GM23338 (cell line): Measurements from ENCODE around the gene TNFSF13. TPM values are rescaled to one million over a fixed set of nuclear protein-coding genes. Genes with fewer than 3 reads are reported as not detected.

Source experiments
- ATAC-seq: fragments of 200-7000 bp; cut with Tn5 transposase; 3 replicates; pipeline ENCODE4 v1.9.1; 2020
- DNase-seq: peaks from one replicate; pipeline ENCODE4 v3.0.0-alpha.2; 2015; ENCODE audit warnings: low spot score
- H2AFZ ChIP-seq: fragments of 200-600 bp; sonication (generic); 2 replicates; pipeline ENCODE4 v1.8.0; 2016; ENCODE audit warnings: antibody characterized with exemption, mild to moderate bottlenecking, moderate library complexity
- H3F3A ChIP-seq: fragments of 200-600 bp; sonication (generic); replicated peaks from 2 replicates; pipeline ENCODE4 v1.8.0; 2017; ENCODE audit warnings: antibody characterized with exemption, mixed run types, low read depth
- H3K27ac ChIP-seq: fragments of 200-600 bp; sonication (generic); 2 replicates; pipeline ENCODE4 v1.6.1; 2016; ENCODE audit warnings: low read depth
- H3K27me3 ChIP-seq: fragments of 200-600 bp; sonication (generic); 2 replicates; pipeline ENCODE4 v1.8.0; 2016; ENCODE audit warnings: mild to moderate bottlenecking, mixed run types, moderate library complexity; ENCODE audit not compliant: insufficient read depth
- H3K36me3 ChIP-seq: fragments of 200-600 bp; sonication (generic); 2 replicates; pipeline ENCODE4 v1.8.0; 2016; ENCODE audit warnings: mild to moderate bottlenecking; ENCODE audit not compliant: insufficient read depth
- H3K4me1 ChIP-seq: fragments of 200-600 bp; sonication (generic); 2 replicates; pipeline ENCODE4 v1.8.0; 2016; ENCODE audit warnings: mild to moderate bottlenecking, moderate library complexity; ENCODE audit not compliant: insufficient read depth
- H3K4me2 ChIP-seq: fragments of 200-600 bp; sonication (generic); 2 replicates; pipeline ENCODE4 v1.7.1; 2017; ENCODE audit warnings: mixed run types
- H3K4me3 ChIP-seq: fragments of 200-600 bp; sonication (generic); 2 replicates; pipeline ENCODE4 v1.6.1; 2016; ENCODE audit warnings: mixed run types
- H3K79me2 ChIP-seq: fragments of 200-600 bp; sonication (generic); replicated peaks from 2 replicates; pipeline ENCODE4 v1.8.0; 2017; ENCODE audit warnings: mild to moderate bottlenecking; ENCODE audit not compliant: insufficient read depth
- H3K9me2 ChIP-seq: fragments of 200-600 bp; sonication (generic); 2 replicates; pipeline ENCODE4 v1.8.0; 2017; ENCODE audit not compliant: insufficient read depth
- H4K20me1 ChIP-seq: fragments of 200-600 bp; sonication (generic); replicated peaks from 2 replicates; pipeline ENCODE4 v1.8.0; 2017; ENCODE audit warnings: mild to moderate bottlenecking; ENCODE audit not compliant: insufficient read depth
- H3K27ac Mint-ChIP-seq: 2 replicates; pipeline ENCODE4 v1.8.0; 2020; ENCODE audit warnings: inconsistent platforms, mild to moderate bottlenecking, moderate library complexity, mixed read lengths
- H3K27me3 Mint-ChIP-seq: 3 replicates; pipeline ENCODE4 v1.8.0; 2022; ENCODE audit warnings: low read depth, mild to moderate bottlenecking, moderate library complexity, mixed read lengths, inconsistent platforms; ENCODE audit not compliant: insufficient read depth, poor library complexity
- H3K36me3 Mint-ChIP-seq: 3 replicates; pipeline ENCODE4 v1.8.0; 2021; ENCODE audit warnings: low read depth, mild to moderate bottlenecking, inconsistent platforms, moderate library complexity, mixed read lengths
- H3K4me1 Mint-ChIP-seq: 3 replicates; pipeline ENCODE4 v1.8.0; 2020; ENCODE audit warnings: mild to moderate bottlenecking, inconsistent platforms, mixed read lengths
- H3K4me3 Mint-ChIP-seq: 3 replicates; pipeline ENCODE4 v1.8.0; 2021; ENCODE audit warnings: moderate library complexity, mild to moderate bottlenecking, inconsistent platforms, mixed read lengths
- H3K9me3 Mint-ChIP-seq: 3 replicates; pipeline ENCODE4 v1.8.0; 2020; ENCODE audit warnings: moderate library complexity, mild to moderate bottlenecking, inconsistent platforms, mixed read lengths
- CREB1 ChIP-seq: fragments of 250-450 bp; sonication (Bioruptor Pico); IDR thresholded peaks from 2 replicates; pipeline ENCODE4 v1.5.0; 2020; ENCODE audit warnings: low read depth, mild to moderate bottlenecking, moderate library complexity
- EZH2 ChIP-seq: fragments of 200-600 bp; sonication (generic); IDR thresholded peaks from one replicate; pipeline ENCODE4 v1.8.0; 2017; ENCODE audit warnings: antibody characterized with exemption, mild to moderate bottlenecking, low read depth; ENCODE audit not compliant: unreplicated experiment
- JUNB ChIP-seq: IDR thresholded peaks from one replicate; pipeline ENCODE4 v1.6.1; 2016; ENCODE audit warnings: antibody characterized with exemption; ENCODE audit not compliant: unreplicated experiment
- POLR2AphosphoS5 ChIP-seq: IDR thresholded peaks from 2 replicates; pipeline ENCODE4 v1.6.1; 2016; ENCODE audit warnings: antibody characterized with exemption, low read depth
- STAT1 ChIP-seq: IDR thresholded peaks from one replicate; pipeline ENCODE4 v1.6.1; 2016; ENCODE audit warnings: antibody characterized with exemption; ENCODE audit not compliant: unreplicated experiment
- polyA plus RNA-seq: library from polyadenylated mRNA; unstranded; fragments of >200 nt; fragmentation: Nextera tagmentation; extraction: Ambion mirVana; gene quantifications from 2 replicates; pipeline ENCODE4 v1.2.1, GENCODE V29; 2016
- total RNA-seq: library from RNA; depleted of rRNA; stranded (reverse); fragments of >200 nt; shearing (Covaris generic); gene quantifications from 2 replicates; pipeline ENCODE4 v1.2.3, GENCODE V29; 2014
- TF ChIP-seq, protein P1 (sequence below): fragments of 250-450 bp; sonication (Bioruptor Pico); IDR thresholded peaks from 2 replicates; pipeline ENCODE4 v1.5.0; 2020; ENCODE audit warnings: mild to moderate bottlenecking, moderate library complexity

TNFSF13 gene
- total and polyA plus RNA-seq, 2 experiments from 2014 or later: 2.2 TPM; not detected in 1

DNA sequence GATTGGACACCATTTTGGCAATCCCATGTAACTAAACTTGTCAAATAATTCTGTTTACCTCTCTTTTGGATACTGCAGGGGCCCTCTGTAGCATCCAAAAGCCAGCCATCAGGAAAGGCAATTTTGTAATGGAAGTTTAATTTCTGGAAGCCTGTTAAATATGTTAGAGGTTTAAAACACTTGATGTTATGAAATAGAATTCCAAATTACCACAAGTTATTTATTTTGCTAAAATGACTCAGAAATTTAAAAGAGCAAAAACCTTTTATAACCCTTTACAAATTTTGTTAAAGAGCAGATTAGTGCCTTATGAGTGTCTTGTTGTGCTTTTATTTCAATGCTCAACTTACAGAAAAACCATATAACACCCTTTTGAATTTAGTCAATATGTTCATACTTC is 29.7 kb upstream of the TNFSF13 start:
- H4K20me1 ChIP-seq: no peaks in the 10 kb centered on the region
- no peaks in the 10 kb centered on the region for H3F3A ChIP-seq
- no peaks in the 10 kb centered on the region for H3K9me2 ChIP-seq
- Mint-ChIP-seq H3K4me1 (no peaks in the 10 kb centered on the region), H3K4me3 (no peak overlapping the region), H3K36me3 (peaks cover 13% of the 10 kb centered on the region; the same call in 2 of the 3 replicates), H3K27ac (no peak overlapping the region), H3K9me3 (peaks cover 50% of the 10 kb centered on the region), H3K27me3 (peaks cover 2% of the 10 kb centered on the region)
- no peaks in the 10 kb centered on the region for H3K27me3 ChIP-seq
- no peaks in the 10 kb centered on the region for H3K79me2 ChIP-seq
- ATAC-seq (no peak), DNase-seq (no peak)
- no peaks in the 10 kb centered on the region for H3K36me3 ChIP-seq
- no peak overlapping the region for H3K27ac ChIP-seq
- TF ChIP-seq, protein P1, sequence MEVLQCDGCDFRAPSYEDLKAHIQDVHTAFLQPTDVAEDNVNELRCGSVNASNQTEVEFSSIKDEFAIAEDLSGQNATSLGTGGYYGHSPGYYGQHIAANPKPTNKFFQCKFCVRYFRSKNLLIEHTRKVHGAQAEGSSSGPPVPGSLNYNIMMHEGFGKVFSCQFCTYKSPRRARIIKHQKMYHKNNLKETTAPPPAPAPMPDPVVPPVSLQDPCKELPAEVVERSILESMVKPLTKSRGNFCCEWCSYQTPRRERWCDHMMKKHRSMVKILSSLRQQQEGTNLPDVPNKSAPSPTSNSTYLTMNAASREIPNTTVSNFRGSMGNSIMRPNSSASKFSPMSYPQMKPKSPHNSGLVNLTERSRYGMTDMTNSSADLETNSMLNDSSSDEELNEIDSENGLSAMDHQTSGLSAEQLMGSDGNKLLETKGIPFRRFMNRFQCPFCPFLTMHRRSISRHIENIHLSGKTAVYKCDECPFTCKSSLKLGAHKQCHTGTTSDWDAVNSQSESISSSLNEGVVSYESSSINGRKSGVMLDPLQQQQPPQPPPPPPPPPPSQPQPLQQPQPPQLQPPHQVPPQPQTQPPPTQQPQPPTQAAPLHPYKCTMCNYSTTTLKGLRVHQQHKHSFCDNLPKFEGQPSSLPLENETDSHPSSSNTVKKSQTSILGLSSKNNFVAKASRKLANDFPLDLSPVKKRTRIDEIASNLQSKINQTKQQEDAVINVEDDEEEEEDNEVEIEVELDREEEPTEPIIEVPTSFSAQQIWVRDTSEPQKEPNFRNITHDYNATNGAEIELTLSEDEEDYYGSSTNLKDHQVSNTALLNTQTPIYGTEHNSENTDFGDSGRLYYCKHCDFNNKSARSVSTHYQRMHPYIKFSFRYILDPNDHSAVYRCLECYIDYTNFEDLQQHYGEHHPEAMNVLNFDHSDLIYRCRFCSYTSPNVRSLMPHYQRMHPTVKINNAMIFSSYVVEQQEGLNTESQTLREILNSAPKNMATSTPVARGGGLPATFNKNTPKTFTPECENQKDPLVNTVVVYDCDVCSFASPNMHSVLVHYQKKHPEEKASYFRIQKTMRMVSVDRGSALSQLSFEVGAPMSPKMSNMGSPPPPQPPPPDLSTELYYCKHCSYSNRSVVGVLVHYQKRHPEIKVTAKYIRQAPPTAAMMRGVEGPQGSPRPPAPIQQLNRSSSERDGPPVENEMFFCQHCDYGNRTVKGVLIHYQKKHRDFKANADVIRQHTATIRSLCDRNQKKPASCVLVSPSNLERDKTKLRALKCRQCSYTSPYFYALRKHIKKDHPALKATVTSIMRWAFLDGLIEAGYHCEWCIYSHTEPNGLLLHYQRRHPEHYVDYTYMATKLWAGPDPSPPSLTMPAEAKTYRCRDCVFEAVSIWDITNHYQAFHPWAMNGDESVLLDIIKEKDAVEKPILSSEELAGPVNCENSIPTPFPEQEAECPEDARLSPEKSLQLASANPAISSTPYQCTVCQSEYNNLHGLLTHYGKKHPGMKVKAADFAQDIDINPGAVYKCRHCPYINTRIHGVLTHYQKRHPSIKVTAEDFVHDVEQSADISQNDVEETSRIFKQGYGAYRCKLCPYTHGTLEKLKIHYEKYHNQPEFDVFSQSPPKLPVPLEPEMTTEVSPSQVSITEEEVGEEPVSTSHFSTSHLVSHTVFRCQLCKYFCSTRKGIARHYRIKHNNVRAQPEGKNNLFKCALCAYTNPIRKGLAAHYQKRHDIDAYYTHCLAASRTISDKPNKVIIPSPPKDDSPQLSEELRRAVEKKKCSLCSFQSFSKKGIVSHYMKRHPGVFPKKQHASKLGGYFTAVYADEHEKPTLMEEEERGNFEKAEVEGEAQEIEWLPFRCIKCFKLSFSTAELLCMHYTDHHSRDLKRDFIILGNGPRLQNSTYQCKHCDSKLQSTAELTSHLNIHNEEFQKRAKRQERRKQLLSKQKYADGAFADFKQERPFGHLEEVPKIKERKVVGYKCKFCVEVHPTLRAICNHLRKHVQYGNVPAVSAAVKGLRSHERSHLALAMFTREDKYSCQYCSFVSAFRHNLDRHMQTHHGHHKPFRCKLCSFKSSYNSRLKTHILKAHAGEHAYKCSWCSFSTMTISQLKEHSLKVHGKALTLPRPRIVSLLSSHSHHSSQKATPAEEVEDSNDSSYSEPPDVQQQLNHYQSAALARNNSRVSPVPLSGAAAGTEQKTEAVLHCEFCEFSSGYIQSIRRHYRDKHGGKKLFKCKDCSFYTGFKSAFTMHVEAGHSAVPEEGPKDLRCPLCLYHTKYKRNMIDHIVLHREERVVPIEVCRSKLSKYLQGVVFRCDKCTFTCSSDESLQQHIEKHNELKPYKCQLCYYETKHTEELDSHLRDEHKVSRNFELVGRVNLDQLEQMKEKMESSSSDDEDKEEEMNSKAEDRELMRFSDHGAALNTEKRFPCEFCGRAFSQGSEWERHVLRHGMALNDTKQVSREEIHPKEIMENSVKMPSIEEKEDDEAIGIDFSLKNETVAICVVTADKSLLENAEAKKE: no peak
- TF ChIP-seq CREB1 (no peak), JUNB (no peak), EZH2 (no peak), POLR2AphosphoS5 (no peak)
- no peak overlapping the region for H3K4me3 ChIP-seq
- no peak overlapping the region for H3K4me2 ChIP-seq
- H3K4me1 ChIP-seq: no peaks in the 10 kb centered on the region
- H2AFZ ChIP-seq: no peak overlapping the region

DNA sequence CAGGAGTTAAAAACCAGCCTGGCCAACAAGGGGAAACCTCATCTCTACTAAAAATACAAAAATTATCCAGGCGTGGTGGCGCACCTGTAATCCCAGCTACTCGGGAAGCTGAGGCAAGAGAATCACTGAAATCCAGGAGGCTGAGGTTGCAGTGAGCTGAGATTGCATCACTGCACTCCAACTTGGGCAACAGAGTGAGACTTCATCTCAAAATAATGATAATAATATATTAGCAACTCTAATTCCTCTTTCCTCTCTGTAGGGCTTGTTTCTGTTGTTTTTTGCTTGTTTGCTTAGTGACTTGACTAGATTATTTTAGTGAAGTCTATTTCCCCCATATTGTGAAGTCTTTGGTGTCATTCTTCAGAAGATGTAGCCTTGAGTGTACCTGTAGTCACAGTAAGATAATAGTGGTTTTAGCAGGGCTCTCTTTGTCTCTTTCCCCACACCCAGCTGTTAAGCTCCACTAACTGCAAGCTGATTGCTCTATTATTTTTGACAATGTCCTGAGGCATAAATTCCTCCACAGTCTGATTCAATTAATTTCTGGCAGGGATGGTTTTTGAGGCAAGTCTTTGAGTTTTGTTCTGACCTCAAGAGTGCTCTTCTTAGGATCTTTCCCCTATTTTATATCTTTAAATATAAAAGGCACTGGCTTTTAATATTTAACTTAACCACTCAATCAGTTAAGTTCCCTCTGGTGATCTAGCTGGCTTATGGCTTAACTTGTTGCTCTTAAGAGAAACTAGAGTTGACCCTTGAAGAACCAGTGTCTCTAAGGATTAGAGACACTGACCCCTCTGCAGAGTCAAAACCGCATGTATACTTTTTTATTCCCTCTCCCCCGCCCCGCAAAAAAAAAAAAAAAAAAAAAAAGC is 28.3 kb upstream of the TNFSF13 start:
- Histone ChIP-seq H3K27ac (no peak overlapping the region), H3K4me1 (no peaks in the 10 kb centered on the region), H3K36me3 (no peaks in the 10 kb centered on the region), H2AFZ (no peak overlapping the region), H3F3A (no peaks in the 10 kb centered on the region), H3K4me2 (no peak overlapping the region), H3K79me2 (no peaks in the 10 kb centered on the region), H3K4me3 (no peak overlapping the region), H4K20me1 (no peaks in the 10 kb centered on the region), H3K27me3 (no peaks in the 10 kb centered on the region), H3K9me2 (no peaks in the 10 kb centered on the region)
- DNase-seq (no peak), ATAC-seq (no peak)
- no peaks in the 10 kb centered on the region for H3K4me1 Mint-ChIP-seq
- no peak for TF ChIP-seq STAT1
- H3K27me3 Mint-ChIP-seq: peaks cover 4% of the 10 kb centered on the region
- H3K4me3 Mint-ChIP-seq: no peak overlapping the region; the same call in 2 of the 3 replicates
- H3K27ac Mint-ChIP-seq: no peak overlapping the region
- peaks cover 49% of the 10 kb centered on the region for H3K9me3 Mint-ChIP-seq
- H3K36me3 Mint-ChIP-seq: peaks cover 13% of the 10 kb centered on the region; the same call in 2 of the 3 replicates
